Immature natural killer cell (primary cell): ENCODE data around the gene FCN1. TPM values are rescaled to one million over a fixed set of nuclear protein-coding genes. Genes with fewer than 3 reads are reported as not detected.

Experiments used
- DNase-seq, 3 donors: peaks; one replicate each; pipeline ENCODE4 v3.0.0; 2022; ENCODE audit warnings: mixed read lengths in 1 of 3
- H3K27ac Mint-ChIP-seq, 6 donors: one replicate each; pipeline ENCODE4 v1.8.0; 2020; ENCODE audit warnings: mixed read lengths in 6 of 6, mild to moderate bottlenecking in 5 of 6, inconsistent platforms in 4 of 6, moderate library complexity in 3 of 6
- H3K27me3 Mint-ChIP-seq, 3 donors: one replicate each; pipeline ENCODE4 v1.8.0; 2020 to 2021; ENCODE audit warnings: low read depth in 3 of 3, mild to moderate bottlenecking in 3 of 3, mixed read lengths in 3 of 3, moderate library complexity in 3 of 3, inconsistent platforms in 1 of 3
- H3K36me3 Mint-ChIP-seq, 3 donors: one replicate each; pipeline ENCODE4 v1.8.0; 2020; ENCODE audit warnings: mixed read lengths in 3 of 3, inconsistent platforms in 2 of 3, mild to moderate bottlenecking in 2 of 3
- H3K4me1 Mint-ChIP-seq, 2 donors: one replicate each; pipeline ENCODE4 v1.8.0; 2020; ENCODE audit warnings: inconsistent platforms in 2 of 2, mild to moderate bottlenecking in 2 of 2, mixed read lengths in 2 of 2, moderate library complexity in 1 of 2
- H3K4me3 Mint-ChIP-seq, 5 donors: one replicate each; pipeline ENCODE4 v1.8.0; 2020; ENCODE audit warnings: mild to moderate bottlenecking in 5 of 5, mixed read lengths in 5 of 5, inconsistent platforms in 3 of 5, moderate library complexity in 3 of 5
- H3K9me3 Mint-ChIP-seq, 6 donors: one replicate each; pipeline ENCODE4 v1.8.0; 2020; ENCODE audit warnings: mild to moderate bottlenecking in 6 of 6, mixed read lengths in 6 of 6, inconsistent platforms in 4 of 6, moderate library complexity in 3 of 6
- polyA plus RNA-seq, 3 donors: library from polyadenylated mRNA; unstranded; fragments of 300-500 nt; fragmentation: Illumina TruSeq; gene quantifications; one replicate each; pipeline ENCODE4 v1.2.3, GENCODE V29; 2021

The FCN1 gene
- polyA plus RNA-seq, 3 donors from 2014 or later: 8.9 to 47.6 (median 24.2) TPM

- no peak overlapping the region for H3K4me3 Mint-ChIP-seq
- no peak overlapping the region for H3K27ac Mint-ChIP-seq
- no peak for DNase-seq
- no peaks in the 10 kb centered on the region for H3K36me3 Mint-ChIP-seq
- no peaks in the 10 kb centered on the region for H3K9me3 Mint-ChIP-seq
- peaks cover 0 to 5% (median 1%) of the 10 kb centered on the region in 3 donors for H3K27me3 Mint-ChIP-seq
- no peaks in the 10 kb centered on the region for H3K4me1 Mint-ChIP-seq
Measured at GRCh38 chr9:134937164-134937555, 19.4 kb upstream of the FCN1 start.

DNA sequence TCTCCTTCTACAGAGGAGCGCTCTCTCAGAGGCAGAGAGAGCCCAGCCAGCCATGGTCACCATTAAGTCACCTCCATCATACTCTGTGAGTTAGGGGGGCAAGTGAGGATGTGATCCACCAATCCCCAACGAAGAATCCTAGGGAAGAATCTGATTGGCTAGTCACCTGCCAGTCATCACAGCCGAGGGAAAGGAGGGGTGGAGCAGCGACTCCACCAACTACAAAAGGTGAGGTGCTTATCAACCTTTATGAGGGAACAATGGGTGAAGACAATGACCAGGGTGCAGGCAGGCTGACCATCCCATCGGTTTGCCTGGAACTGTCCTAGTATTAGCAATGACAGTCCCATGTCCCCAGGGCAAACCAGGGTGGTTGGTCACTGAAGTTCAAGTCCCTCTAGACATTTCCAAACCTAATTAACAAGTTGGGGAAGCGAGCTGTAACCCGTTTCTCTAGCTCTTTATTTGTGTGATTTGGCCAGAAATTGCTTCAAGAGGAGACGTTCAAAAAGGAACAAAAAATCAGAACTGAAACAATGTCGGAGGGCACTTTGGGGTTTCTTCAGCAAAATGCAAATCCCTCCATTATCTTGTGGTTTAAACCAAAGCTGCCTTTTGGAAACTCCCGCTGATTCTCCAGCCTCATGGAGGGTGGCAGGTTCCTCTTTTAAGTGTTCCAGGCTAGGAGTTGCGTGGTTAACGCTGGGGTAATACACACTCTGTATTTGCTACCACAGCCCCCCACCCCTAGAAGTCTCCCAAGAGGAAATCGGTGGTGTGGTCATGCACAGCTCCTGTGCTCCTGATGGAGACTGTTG lies 18.8 kb upstream of the FCN1 start:
- no peak overlapping the region for H3K4me3 Mint-ChIP-seq
- no peak for DNase-seq

DNA sequence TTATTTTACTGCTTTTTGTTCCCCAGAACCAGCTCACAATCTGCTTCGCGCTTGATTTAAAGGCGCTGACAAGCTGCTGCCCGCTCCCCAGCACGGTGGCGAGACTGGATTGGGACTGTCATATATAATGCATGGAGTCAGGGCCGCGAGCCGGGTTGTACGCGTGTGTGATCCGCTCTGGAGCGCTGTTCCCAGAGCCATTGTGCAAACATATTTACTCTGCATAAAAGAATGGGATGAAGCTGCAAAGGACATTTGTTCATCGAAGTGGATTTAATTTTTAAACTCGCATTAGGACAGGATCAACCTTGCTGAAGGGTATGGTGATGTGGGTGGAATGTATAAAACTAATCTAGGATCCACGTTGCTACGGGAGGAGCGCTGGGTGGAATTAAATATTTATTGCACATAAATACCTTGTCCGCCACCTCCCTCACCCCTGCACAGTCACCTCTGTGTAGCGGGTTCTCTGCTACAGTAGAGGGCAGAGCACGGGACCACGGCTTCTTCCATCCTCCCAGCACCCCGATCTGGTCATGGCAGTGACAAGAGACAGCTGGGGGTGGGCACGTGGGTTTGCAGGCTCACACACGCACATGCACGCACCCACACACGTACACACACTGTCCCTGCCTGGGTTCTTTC lies 18.1 kb upstream of the FCN1 start:
- Mint-ChIP-seq H3K4me3 (no peak overlapping the region), H3K27me3 (peaks cover 0 to 5% (median 0%) of the 10 kb centered on the region in 3 donors), H3K4me1 (no peaks in the 10 kb centered on the region), H3K9me3 (no peaks in the 10 kb centered on the region), H3K27ac (no peak overlapping the region), H3K36me3 (no peaks in the 10 kb centered on the region)
- DNase-seq: no peak

More for the DNA sequence above, 18.8 kb upstream of the FCN1 start:
- Mint-ChIP-seq H3K9me3 (no peaks in the 10 kb centered on the region), H3K4me1 (no peaks in the 10 kb centered on the region), H3K27me3 (peaks cover 0 to 5% (median 0%) of the 10 kb centered on the region in 3 donors), H3K27ac (no peak overlapping the region), H3K36me3 (no peaks in the 10 kb centered on the region)

- no peak overlapping the region for H3K4me3 Mint-ChIP-seq
- no peaks in the 10 kb centered on the region for H3K4me1 Mint-ChIP-seq
- peaks cover 0 to 5% (median 0%) of the 10 kb centered on the region in 3 donors for H3K27me3 Mint-ChIP-seq
- H3K27ac Mint-ChIP-seq: no peak overlapping the region
- H3K9me3 Mint-ChIP-seq: no peaks in the 10 kb centered on the region
- no peak for DNase-seq
- H3K36me3 Mint-ChIP-seq: no peaks in the 10 kb centered on the region
Measured at GRCh38 chr9:134935056-134935640, 17.4 kb upstream of the FCN1 start.

DNA sequence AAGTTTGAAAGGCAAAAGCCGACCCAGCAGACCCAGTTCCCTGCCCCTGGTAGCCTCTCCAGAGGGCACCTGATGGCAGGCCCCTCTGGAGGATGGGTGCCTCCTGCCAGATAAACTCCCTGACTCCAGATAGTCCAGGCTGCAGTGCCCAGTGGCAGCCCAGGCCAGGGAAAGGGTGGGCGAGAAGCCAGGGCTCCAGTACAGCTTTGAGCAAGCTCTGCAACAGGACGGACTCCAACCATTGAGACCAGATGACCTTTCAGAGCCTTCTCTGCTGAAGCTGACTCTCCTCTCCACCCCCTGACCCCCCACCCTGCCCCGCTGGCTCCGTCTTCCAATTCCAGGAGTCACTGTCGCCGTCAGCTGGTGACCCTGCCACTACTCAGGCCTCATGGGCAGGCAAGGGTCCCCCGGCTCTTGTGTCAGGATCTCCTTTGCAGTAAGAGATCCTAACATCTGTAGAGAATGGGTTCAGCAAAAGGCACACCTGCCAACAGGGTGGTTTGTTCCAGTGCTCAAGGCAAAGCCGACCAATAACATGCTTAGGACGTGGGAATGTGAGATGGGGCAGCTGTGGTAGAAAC lies 15.5 kb upstream of the FCN1 start:
- Mint-ChIP-seq H3K36me3 (no peaks in the 10 kb centered on the region), H3K27ac (no peak overlapping the region), H3K4me1 (no peaks in the 10 kb centered on the region), H3K27me3 (peaks cover 0 to 6% (median 0%) of the 10 kb centered on the region in 3 donors), H3K9me3 (peaks cover 0 to 2% (median 0%) of the 10 kb centered on the region in 6 donors), H3K4me3 (no peak overlapping the region)
- DNase-seq: no peak

DNA sequence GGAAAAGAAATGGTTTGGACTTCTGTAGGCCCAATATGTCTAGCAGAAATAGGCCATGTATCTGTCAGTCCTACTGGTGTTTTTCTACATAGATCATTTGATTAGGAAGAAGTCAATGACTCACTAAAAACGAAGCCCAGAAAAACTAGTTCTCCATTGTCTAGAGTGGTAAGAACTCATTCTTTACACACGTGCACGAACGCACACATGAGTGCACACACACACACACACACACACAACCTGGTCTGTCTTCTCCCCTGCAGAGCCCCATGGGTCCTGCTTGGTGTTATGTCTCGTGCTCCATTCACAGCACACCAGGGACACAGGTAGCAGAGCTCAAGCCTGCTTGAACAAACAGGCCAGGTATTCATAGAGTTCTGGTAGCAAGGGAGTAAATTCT lies 14.9 kb upstream of the FCN1 start:
- H3K27ac Mint-ChIP-seq: no peak overlapping the region
- H3K9me3 Mint-ChIP-seq: peaks cover 0 to 2% (median 0%) of the 10 kb centered on the region in 6 donors
- H3K27me3 Mint-ChIP-seq: peaks cover 0 to 6% (median 0%) of the 10 kb centered on the region in 3 donors
- H3K4me3 Mint-ChIP-seq: no peak overlapping the region
- no peaks in the 10 kb centered on the region for H3K4me1 Mint-ChIP-seq
- H3K36me3 Mint-ChIP-seq: no peaks in the 10 kb centered on the region
- no peak for DNase-seq

GRCh38 chr9:134932171-134932570 lies 14.5 kb upstream of the FCN1 start:
- Mint-ChIP-seq H3K4me3 (no peak overlapping the region), H3K27ac (no peak overlapping the region), H3K4me1 (no peaks in the 10 kb centered on the region)

DNA sequence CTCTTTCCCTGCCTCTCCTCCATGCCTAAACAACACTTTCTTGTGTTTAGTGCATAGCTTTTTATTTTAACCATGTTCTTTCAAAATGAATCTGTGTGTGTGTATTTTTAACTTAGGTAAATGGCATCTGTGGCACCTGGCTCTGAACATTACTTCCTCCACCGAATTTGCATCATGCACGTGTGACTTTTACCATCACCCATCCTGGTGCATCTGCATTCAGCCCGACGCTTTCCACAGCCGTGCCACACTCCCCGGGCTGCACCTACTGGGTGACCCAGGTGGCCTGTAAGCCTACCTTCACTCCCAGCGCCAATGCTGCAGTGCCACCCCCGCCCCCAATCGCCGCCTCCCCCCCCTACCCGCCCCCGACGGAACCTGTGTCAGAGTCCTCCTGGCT lies 12.7 kb upstream of the FCN1 start:
- no peak overlapping the region for H3K4me3 Mint-ChIP-seq
- no peak overlapping the region for H3K27ac Mint-ChIP-seq

More at GRCh38 chr9:134932171-134932570, 14.5 kb upstream of the FCN1 start:
- Mint-ChIP-seq H3K27me3 (peaks cover 0 to 6% (median 0%) of the 10 kb centered on the region in 3 donors), H3K9me3 (peaks cover 0 to 2% (median 0%) of the 10 kb centered on the region in 6 donors), H3K36me3 (no peaks in the 10 kb centered on the region)
- no peak for DNase-seq

GRCh38 chr9:134929193-134930158 lies 11.8 kb upstream of the FCN1 start:
- H3K4me3 Mint-ChIP-seq: no peak overlapping the region
- H3K4me1 Mint-ChIP-seq: no peaks in the 10 kb centered on the region
- no peak overlapping the region for H3K27ac Mint-ChIP-seq
- peaks cover 0 to 2% (median 0%) of the 10 kb centered on the region in 6 donors for H3K9me3 Mint-ChIP-seq
- H3K27me3 Mint-ChIP-seq: peaks cover 2 to 4% (median 2%) of the 10 kb centered on the region in 3 donors
- DNase-seq: peak in 1 of 3 donors; percentile 6
- no peaks in the 10 kb centered on the region for H3K36me3 Mint-ChIP-seq

More for the DNA sequence above, 12.7 kb upstream of the FCN1 start:
- Mint-ChIP-seq H3K36me3 (no peaks in the 10 kb centered on the region), H3K4me1 (no peaks in the 10 kb centered on the region), H3K27me3 (peaks cover under 1 to 4% (median 2%) of the 10 kb centered on the region in 3 donors), H3K9me3 (peaks cover 0 to 2% (median 0%) of the 10 kb centered on the region in 6 donors)
- DNase-seq: no peak

GRCh38 chr9:134928436-134929192 lies 10.9 kb upstream of the FCN1 start:
- H3K36me3 Mint-ChIP-seq: no peaks in the 10 kb centered on the region
- no peak overlapping the region for H3K4me3 Mint-ChIP-seq
- no peak overlapping the region for H3K27ac Mint-ChIP-seq
- peaks cover 0 to 2% (median 0%) of the 10 kb centered on the region in 6 donors for H3K9me3 Mint-ChIP-seq
- DNase-seq: no peak
- peaks cover 2 to 4% (median 2%) of the 10 kb centered on the region in 3 donors for H3K27me3 Mint-ChIP-seq
- H3K4me1 Mint-ChIP-seq: no peaks in the 10 kb centered on the region

- no peak overlapping the region for H3K4me3 Mint-ChIP-seq
- peaks cover 0 to 2% (median 0%) of the 10 kb centered on the region in 6 donors for H3K9me3 Mint-ChIP-seq
- H3K4me1 Mint-ChIP-seq: no peaks in the 10 kb centered on the region
- peaks cover 1 to 2% (median 2%) of the 10 kb centered on the region in 3 donors for H3K27me3 Mint-ChIP-seq
- no peak for DNase-seq
- H3K36me3 Mint-ChIP-seq: no peaks in the 10 kb centered on the region
- no peak overlapping the region for H3K27ac Mint-ChIP-seq
Measured at GRCh38 chr9:134925011-134925511, 7.3 kb upstream of the FCN1 start.

GRCh38 chr9:134923466-134923865 lies 5.8 kb upstream of the FCN1 start:
- peaks cover 0 to 6% (median 5%) of the 10 kb centered on the region in 6 donors for H3K9me3 Mint-ChIP-seq
- no peak for DNase-seq
- peaks cover 0 to 2% (median 2%) of the 10 kb centered on the region in 3 donors for H3K27me3 Mint-ChIP-seq
- no peak overlapping the region for H3K4me3 Mint-ChIP-seq
- H3K36me3 Mint-ChIP-seq: no peaks in the 10 kb centered on the region
- no peaks in the 10 kb centered on the region for H3K4me1 Mint-ChIP-seq
- no peak overlapping the region for H3K27ac Mint-ChIP-seq
